Gastrocnemius medialis (tissue), 4 donors: ENCODE measurements around the gene KLHL26.

ENCODE experiments used
- CTCF ChIP-seq, 5 experiments: fragments of 450-650 bp in 3 of 5; fragments of 200-600 bp in 2 of 5; sonication (generic) in 2 of 5; IDR thresholded peaks in 4 of 5; conservative IDR thresholded peaks in 1 of 5; 1 replicate in 4 of 5; 2 replicates in 1 of 5; pipeline ENCODE4 v1.5.1; 2016 to 2019; ENCODE audit warnings: antibody characterized with exemption in 5 of 5, mild to moderate bottlenecking in 3 of 5, moderate library complexity in 3 of 5
- POLR2A ChIP-seq, 2 donors: fragments of 450-650 bp; IDR thresholded peaks; one replicate each; pipeline ENCODE4 v1.6.1; 2017; ENCODE audit warnings: antibody characterized with exemption in 2 of 2, mild to moderate bottlenecking in 2 of 2, moderate library complexity in 2 of 2

GRCh38 chr19:18636969-18637629 lies at the start of gene KLHL26:
- TF ChIP-seq CTCF (IDR thresholded peaks at IDR 0.05 in 4 of 5, conservative IDR thresholded peaks at IDR 0.05 in 1 of 5) (no peak), POLR2A (IDR thresholded peaks at IDR 0.05) (peak; percentile 83 to 90)
